Activated T-helper 1 cell treated with Interleukin-2 at 50 U/mL for 16 hours (primary cell): ENCODE results near the gene DPY19L1.
"Not testable (repeated sequence)": the region's sequence is repeated elsewhere in the genome, so short reads cannot be mapped to it uniquely, and the experiment has no call there.

Experiments used
- DNase-seq: peaks from one replicate; pipeline ENCODE4 v3.0.0-alpha.2; 2020; ENCODE audit warnings: low read depth

Gene DPY19L1

DNA sequence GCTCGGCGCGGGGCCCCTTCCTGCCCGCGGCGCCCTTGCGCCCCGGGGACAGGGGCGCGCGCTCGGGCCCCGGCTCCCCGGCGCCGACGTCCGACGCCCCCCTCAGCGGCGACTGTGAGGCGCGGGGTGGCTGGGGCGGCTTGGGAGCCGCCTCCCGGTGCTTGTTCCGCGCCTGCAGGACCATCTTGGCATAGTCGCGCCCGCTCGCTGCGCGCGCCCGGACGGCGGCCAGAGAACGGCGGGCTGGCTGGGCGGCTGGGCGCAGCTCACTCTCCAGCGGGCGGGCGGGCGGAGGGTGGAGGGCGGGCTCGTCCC lies at the start of gene DPY19L1:
DPY19L1 (minus strand) TSS at position 275 of the 315 bp plus-strand sequence; CDS start at position 184, 91 bp downstream.
- DNase-seq, result no peak

GRCh38 chr7:35079517-35079916 lies 42.2 kb upstream of the DPY19L1 start:
- not testable (repeated sequence) for DNase-seq

GRCh38 chr7:35074008-35074407 lies 36.7 kb upstream of the DPY19L1 start:
- not testable (repeated sequence) for DNase-seq

DNA sequence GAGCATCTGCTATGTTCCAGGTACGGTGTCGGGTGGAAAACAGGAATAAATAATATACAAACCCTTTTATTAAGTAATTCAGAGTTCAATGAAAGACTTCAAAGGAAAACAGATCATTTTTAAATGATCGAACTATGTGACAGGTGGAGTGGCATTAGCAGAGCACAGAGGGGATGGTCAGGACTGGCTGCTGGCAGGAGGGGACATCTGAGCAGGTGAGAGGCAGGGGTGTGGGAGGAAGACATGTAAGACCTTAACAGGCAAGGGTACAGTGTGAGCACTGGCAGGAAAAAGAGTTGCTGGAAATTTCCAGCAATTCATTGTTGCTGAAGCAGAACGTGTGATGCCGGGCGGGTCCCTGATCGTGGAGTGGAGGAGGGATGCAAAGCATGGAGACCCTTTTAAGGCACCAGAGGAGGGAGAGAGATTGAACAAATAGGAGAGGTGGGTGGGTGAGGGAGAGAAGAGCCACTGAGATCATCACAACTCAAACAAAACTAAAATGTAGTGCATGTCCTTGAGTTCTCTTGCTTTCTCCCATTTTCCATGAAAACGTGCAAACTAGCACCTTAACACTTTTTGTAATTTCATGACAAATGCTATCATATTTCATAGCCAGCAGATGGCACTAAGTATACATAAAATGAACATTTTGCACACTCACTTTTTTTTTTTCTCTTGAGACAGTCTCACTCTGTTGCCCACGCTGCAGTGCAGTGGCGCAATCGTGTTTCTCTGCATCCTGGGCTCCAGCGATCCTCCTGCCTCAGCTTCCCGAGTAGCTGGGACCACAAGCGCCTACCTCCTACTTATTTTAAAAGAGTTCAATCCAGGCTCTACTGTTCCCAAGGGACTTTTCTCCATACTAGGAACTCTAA lies 35.9 kb upstream of the DPY19L1 start:
- not testable (repeated sequence) for DNase-seq

DNA sequence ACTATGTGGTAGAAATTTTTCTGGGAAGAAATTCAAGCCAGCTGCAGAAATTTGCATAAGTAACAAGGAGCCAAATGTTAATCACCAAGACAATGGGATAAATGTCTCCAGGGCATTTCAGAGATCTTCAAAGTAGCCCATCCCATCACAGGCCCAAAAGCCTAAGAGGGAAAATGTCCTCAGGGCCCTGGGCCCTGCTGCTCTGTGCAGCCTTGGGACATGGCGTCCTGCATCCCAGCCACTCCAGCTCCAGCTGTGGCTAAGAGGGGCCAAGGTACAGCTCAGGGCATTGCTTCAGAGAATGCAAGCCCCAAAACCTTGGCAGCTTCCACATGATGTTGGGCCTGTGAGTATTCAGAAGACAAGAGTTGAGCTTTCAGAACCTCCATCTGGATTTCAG lies 31.8 kb upstream of the DPY19L1 start:
- DNase-seq, result not testable (repeated sequence)

GRCh38 chr7:35065382-35065781 lies 28.1 kb upstream of the DPY19L1 start:
- not testable (repeated sequence) for DNase-seq

- DNase-seq, result not testable (repeated sequence)
Measured at GRCh38 chr7:35058571-35058970, 21.3 kb upstream of the DPY19L1 start.

DNA sequence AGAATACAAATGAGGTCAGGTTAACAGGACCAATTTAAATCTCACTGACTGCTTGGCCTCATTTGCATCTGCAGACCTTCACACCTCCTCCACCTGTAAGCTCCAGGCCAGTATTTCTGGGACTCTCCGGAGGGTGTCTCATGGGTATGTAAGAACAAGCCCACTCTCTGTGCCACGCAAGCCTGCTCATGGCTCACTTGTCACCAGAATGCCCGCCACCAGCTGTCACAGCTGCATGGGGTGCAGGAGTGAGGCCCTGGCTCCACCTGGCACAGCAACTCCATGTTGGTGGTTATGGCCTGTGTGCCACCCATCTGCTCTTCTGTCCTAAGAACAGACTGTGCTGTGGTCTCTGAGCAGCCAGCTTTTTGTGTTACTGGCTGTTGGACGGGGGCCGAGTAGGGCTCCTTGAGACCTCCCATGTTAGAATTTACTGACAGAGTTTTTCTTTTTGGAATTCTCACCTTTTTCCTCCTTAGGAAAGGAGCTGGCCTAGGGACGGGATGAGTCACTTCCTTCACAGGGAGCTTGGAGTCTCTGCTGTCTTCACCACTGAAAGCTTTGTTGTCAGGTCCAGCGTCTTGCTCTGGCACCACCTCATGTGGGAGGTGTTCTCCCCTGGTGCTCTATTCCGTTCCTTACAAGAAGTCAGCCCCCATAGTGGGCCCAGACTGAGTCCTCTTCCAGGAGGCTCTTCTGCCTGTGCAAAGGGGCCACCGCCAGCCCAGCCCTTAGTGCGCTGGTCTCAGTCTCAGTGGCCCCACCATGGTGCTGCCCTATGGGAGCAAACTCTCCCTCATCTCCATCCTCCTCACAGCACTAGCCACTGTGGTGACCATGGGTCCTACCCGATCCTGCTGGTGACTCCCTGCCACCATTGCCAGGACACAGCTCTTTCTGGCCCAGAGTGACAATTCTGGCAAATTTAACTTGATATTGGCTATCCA lies 20.5 kb upstream of the DPY19L1 start:
- DNase-seq, result not testable (repeated sequence)

DNA sequence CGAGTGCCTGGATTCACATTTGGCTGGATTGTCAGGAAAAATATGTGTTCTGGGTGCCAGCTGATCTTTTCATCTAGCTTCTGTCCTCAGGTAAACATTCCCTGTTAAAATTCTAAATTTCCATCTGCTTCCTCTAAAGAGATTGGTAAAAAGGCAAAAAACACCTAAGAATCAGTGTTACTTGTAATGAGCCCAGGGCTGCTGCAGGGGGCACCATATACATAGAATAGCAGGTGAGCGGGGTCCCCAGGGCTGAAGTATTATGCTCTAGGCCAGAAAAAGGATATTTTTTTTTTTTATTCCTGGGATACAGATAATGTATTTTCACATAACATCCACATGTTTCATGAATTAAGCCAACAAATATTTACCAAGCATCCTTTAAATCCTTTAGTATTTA lies 18.4 kb upstream of the DPY19L1 start:
- not testable (repeated sequence) for DNase-seq

DNA sequence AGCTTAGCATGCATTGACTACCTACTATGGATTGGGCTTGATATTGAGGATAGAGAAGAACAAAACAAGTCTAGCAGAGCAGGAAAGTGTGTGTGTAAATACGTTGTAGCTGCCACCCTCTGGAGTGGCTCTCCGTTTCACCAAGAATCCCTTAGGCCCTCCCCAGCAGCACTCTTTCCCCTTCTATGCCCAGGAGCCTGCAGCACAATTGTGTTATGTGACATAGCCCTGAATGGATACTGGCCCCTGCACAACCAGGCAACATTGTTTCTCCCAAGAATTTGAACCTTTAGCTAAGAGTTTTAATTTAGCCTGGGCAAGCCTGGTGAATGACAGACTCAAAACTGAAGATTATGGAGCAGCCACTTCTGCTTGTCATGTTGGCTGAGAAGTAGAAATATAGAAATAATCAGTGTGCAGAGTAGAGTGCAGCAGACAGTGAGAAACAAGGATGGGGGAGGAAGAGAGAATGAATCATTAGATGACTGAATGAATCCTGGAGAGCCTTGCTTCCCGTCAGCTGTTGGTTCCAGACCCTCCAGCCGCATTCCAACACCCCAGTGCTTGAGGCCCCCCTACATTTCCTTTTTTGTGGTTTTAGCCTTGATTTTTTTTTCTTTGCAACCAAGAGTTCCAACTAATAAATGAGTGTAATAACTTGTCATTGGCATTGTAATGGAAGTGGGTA lies 16.3 kb upstream of the DPY19L1 start:
- DNase-seq, result not testable (repeated sequence)

- not testable (repeated sequence) for DNase-seq
Measured at GRCh38 chr7:35048390-35048789, 11.1 kb upstream of the DPY19L1 start.

GRCh38 chr7:35047912-35048305 lies 10.6 kb upstream of the DPY19L1 start:
- not testable (repeated sequence) for DNase-seq

DNA sequence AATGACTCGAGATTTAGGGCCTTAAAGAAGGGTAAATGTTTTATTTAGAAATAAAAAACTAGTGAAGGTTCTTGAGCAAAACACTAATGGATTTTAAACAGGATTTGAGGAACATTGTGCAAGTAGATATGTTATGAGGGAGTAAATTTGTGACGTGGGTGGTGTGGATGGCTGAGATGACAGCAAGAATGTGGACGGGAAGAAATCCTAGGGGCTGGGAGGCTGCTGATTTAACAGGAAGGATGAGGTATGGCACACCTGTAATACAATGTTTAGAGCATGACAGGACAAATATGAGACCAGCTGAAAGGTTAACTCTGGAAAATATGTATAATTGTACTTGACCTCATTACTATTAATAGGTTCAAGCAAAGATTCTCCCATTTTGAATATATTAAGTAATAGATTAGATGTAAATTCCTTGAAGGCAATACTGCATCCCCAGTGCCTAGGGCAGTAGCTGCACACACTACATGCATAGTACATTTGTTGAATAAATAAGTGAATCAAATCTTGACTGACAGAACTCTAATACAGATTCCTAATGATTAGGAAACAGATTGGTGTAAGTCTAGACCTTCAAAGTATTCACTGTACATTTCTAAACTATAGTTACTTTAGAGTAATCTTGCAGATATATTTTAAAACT lies 10.1 kb upstream of the DPY19L1 start:
- DNase-seq, result not testable (repeated sequence)

DNA sequence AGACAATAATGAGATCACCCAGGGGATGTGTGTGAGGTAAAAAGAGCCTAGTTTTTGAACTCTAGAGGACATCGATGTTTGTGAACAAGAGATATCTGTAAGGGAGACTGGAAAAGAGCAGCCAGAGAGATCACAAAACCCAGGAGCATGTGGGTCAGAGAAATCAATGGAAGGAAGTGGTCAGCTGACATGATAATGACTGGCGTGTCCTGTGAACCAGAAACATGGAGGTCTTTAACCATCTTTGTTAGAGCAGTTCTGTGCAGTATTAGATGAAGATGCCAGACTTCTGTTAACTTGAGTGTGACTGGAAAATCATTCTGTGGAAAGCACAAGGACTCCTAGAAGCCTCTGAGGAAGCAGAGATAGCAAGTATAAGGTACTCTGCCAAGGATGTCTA lies 6.0 kb upstream of the DPY19L1 start:
- not testable (repeated sequence) for DNase-seq

- DNase-seq, result no peak
Measured at GRCh38 chr7:35040906-35041305, 3.6 kb upstream of the DPY19L1 start.

GRCh38 chr7:35039343-35039742 lies 2.1 kb upstream of the DPY19L1 start:
- no peak for DNase-seq

- no peak for DNase-seq
Measured at GRCh38 chr7:35038354-35038753, 1.1 kb upstream of the DPY19L1 start.

- DNase-seq, result peak; percentile 86
Measured at GRCh38 chr7:35037526-35038341, 449 bp upstream of the DPY19L1 start.

GRCh38 chr7:35036361-35037171 lies 719 bp downstream of the DPY19L1 start:
- peak; percentile 11 for DNase-seq

GRCh38 chr7:35035511-35035961 lies 1.7 kb downstream of the DPY19L1 start:
- no peak for DNase-seq
